ENCODE results near the gene MTARC1. TPM values are rescaled to one million over a fixed set of nuclear protein-coding genes. Genes with fewer than 3 reads are reported as not detected.

The MTARC1 gene
- total RNA-seq, 4 donors from 2014 or later: 10.0 to 28.8 (median 16.6) TPM

DNA sequence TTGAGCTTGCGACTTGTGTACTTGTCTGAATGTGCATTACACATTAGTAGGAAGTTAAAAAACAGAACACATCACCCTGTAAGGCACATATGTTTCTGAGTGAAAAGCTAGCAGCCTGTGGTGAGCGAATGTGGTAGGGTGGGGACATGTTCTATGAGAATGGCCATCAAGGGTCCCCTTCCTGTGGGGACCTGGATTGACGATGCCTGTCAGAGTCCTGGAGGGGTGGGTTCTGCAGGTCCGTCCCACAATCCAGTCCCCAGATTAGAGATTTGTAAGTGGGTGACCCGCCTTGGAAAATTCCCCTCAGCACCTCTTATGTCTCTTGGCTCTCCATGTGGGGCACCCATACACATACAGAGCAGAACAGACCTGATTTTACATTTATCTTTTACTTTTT lies 40.0 kb downstream of the MTARC1 start:
- no peak for TF ChIP-seq EP300 (IDR thresholded peaks at IDR 0.05; ENCODE audit: low read depth)
- TF ChIP-seq POLR2A (IDR thresholded peaks at IDR 0.05): no peak
- H3K36me3 ChIP-seq: no peaks in the 10 kb centered on the region
- H3K4me3 ChIP-seq: no peak overlapping the region
- no peak for DNase-seq
- WGBS, 2 donors (ENCODE audit: low coverage in 1 of 2): 81 to 93% methylated on average over 3 to 5 of the region's 5 CpGs
- in situ Hi-C loops (cut with MboI; ENCODE audit: low pct_ligation_motif_present in 1 of 4, low pct_unique_long_range_greater_than_20kb in 1 of 4, low sequenced_read_pairs in 3 of 4): no loop called here
- no peak overlapping the region for H3K27ac ChIP-seq
- intact Hi-C loops (cut with DNase I; ENCODE audit: low total_unique reads): no loop called here
- H3K4me1 ChIP-seq: peaks cover 0 to 25% (median 8%) of the 10 kb centered on the region in 4 donors
- H3K9me3 ChIP-seq: no peaks in the 10 kb centered on the region
- H3K27me3 ChIP-seq: no peaks in the 10 kb centered on the region

DNA sequence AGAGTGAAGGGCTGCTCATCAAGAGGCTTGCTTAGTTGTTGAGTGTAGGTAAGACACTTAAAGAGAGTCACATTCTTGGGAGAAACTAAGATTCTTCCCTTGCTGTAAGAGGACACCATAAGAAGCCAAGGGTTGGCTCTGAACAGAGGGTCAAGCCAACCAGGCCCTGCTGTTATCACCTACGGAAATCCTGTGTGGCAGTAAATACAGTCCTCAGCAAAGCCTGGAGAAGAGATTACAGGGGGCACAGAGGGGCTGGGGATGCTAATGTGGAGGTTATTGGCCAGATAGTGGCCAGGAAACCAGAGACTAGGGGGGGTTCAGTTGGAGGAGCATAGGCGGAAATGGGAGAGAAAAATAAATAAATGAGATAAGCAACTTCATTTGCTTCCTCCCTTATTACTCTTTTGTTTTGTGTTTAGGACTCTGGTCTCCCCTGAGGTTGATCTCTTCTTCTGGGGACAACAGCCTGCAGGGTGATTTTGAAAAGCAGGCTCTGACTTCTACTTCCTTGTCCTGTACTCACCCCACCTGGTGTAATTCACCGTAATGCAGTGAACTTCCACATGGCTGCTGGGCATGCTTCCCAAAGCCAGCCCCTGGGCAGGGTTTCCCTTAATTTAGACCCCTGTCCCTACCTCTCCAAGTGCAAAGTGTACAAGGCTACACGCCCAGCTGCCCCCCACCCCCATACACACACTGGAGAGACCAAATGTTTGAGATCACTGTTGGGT lies 40.9 kb downstream of the MTARC1 start:
- TF ChIP-seq POLR2A (IDR thresholded peaks at IDR 0.05) (no peak), EP300 (IDR thresholded peaks at IDR 0.05; ENCODE audit: low read depth) (no peak), POLR2AphosphoS5 (IDR thresholded peaks at IDR 0.05) (no peak)
- TF ChIP-seq, protein P1, sequence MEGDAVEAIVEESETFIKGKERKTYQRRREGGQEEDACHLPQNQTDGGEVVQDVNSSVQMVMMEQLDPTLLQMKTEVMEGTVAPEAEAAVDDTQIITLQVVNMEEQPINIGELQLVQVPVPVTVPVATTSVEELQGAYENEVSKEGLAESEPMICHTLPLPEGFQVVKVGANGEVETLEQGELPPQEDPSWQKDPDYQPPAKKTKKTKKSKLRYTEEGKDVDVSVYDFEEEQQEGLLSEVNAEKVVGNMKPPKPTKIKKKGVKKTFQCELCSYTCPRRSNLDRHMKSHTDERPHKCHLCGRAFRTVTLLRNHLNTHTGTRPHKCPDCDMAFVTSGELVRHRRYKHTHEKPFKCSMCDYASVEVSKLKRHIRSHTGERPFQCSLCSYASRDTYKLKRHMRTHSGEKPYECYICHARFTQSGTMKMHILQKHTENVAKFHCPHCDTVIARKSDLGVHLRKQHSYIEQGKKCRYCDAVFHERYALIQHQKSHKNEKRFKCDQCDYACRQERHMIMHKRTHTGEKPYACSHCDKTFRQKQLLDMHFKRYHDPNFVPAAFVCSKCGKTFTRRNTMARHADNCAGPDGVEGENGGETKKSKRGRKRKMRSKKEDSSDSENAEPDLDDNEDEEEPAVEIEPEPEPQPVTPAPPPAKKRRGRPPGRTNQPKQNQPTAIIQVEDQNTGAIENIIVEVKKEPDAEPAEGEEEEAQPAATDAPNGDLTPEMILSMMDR (IDR thresholded peaks at IDR 0.05): no peak
- Histone ChIP-seq H3K4me1 (peaks cover 0 to 25% (median 8%) of the 10 kb centered on the region in 4 donors), H3K27me3 (no peaks in the 10 kb centered on the region), H3K27ac (no peak overlapping the region), H3K36me3 (no peaks in the 10 kb centered on the region), H3K4me3 (no peak overlapping the region), H3K9me3 (no peaks in the 10 kb centered on the region)
- no peak for DNase-seq
- intact Hi-C loops (cut with DNase I; ENCODE audit: low total_unique reads): no loop called here
- WGBS, 2 donors (ENCODE audit: low coverage in 1 of 2): 57 to 58% methylated on average over 3 to 4 of the region's 4 CpGs
- in situ Hi-C loops (cut with MboI; ENCODE audit: low pct_ligation_motif_present in 1 of 4, low pct_unique_long_range_greater_than_20kb in 1 of 4, low sequenced_read_pairs in 3 of 4): no loop called here

DNA sequence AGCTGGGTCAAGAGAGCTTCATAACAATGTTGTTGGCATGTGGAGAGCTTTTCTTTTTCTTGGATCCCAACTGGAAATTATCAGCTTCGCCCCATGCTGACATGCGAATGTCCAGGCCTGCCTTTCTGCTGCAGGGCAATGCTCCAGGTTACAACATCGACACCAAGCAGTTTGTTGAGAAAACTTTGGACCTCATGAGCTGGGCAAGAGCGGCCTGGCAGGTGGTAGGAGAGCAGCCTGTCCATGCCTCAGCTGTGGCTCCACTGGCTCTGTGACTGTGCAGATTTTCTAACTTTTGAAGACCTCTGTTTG lies 41.4 kb downstream of the MTARC1 start:
- Histone ChIP-seq H3K27me3 (no peaks in the 10 kb centered on the region), H3K27ac (no peak overlapping the region), H3K36me3 (no peaks in the 10 kb centered on the region), H3K4me1 (peaks cover 0 to 25% (median 8%) of the 10 kb centered on the region in 4 donors), H3K4me3 (no peak overlapping the region), H3K9me3 (no peaks in the 10 kb centered on the region)
- DNase-seq: no peak
- TF ChIP-seq, protein P1 (IDR thresholded peaks at IDR 0.05): no peak
- TF ChIP-seq POLR2AphosphoS5 (IDR thresholded peaks at IDR 0.05) (no peak), EP300 (IDR thresholded peaks at IDR 0.05; ENCODE audit: low read depth) (no peak), POLR2A (IDR thresholded peaks at IDR 0.05) (no peak)
- intact Hi-C loops (cut with DNase I; ENCODE audit: low total_unique reads): no loop called here
- 80% methylated on average over 4 of the region's 4 CpGs; no CpG with 5 or more reads in 1 of the 2 donors for WGBS, 2 donors (ENCODE audit: low coverage in 1 of 2)
- in situ Hi-C loops (cut with MboI; ENCODE audit: low pct_ligation_motif_present in 1 of 4, low pct_unique_long_range_greater_than_20kb in 1 of 4, low sequenced_read_pairs in 3 of 4): no loop called here

DNA sequence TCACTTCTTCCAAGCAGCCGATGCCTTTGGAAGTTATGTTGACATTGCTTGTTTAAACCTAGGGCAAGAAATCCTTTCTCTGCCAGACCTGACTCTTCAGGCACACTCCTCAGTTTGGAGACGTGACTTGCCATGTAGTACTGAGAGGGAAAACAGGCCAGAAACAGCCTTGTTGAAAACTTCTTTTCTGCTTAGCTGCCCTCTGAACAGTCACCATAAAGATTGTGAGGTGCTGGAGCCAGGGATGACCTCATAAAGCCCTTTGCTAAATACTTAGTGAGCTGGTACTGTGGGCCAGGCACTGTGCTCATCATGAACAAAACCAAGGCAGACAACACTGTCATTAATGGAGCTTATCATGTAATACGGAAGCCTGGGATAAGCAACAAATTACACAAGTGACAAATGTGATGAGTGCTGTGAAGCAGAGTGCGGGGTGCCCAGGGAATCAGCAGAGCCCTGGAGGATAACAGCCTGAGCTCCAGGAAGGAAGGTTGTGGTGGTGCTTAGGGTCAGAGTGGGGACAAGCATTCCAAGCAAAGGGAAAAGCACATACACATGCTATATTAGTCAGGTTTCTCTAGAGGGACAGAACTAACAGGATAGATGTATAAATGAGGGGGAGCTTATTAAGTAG lies 42.4 kb downstream of the MTARC1 start:
- DNase-seq: no peak
- H3K27me3 ChIP-seq: no peaks in the 10 kb centered on the region
- H3K9me3 ChIP-seq: no peaks in the 10 kb centered on the region
- no peak overlapping the region for H3K4me3 ChIP-seq
- peaks cover 0 to 21% (median 9%) of the 10 kb centered on the region in 4 donors for H3K4me1 ChIP-seq
- intact Hi-C loops (cut with DNase I; ENCODE audit: low total_unique reads) (no loop called here), in situ Hi-C loops (cut with MboI; ENCODE audit: low pct_ligation_motif_present in 1 of 4, low pct_unique_long_range_greater_than_20kb in 1 of 4, low sequenced_read_pairs in 3 of 4) (no loop called here)
- TF ChIP-seq POLR2AphosphoS5 (IDR thresholded peaks at IDR 0.05) (no peak), POLR2A (IDR thresholded peaks at IDR 0.05) (no peak), EP300 (IDR thresholded peaks at IDR 0.05; ENCODE audit: low read depth) (no peak)
- TF ChIP-seq, protein P1 (IDR thresholded peaks at IDR 0.05): no peak
- H3K27ac ChIP-seq: no peak overlapping the region
- WGBS, 2 donors (ENCODE audit: low coverage in 1 of 2): 76 to 78% methylated on average over 3 to 4 of the region's 4 CpGs
- no peaks in the 10 kb centered on the region for H3K36me3 ChIP-seq
